Gastrocnemius medialis (tissue), 4 donors: Measurements from ENCODE around the gene BMP2K. TPM values are rescaled to one million over a fixed set of nuclear protein-coding genes. Genes with fewer than 3 reads are reported as not detected.

Source experiments
- ATAC-seq, 2 donors: fragments of 150-250 bp; one replicate each; pipeline ENCODE4 v1.9.1; 2016
- DNase-seq, 2 donors: peaks; one replicate each; pipeline ENCODE4 v3.0.0-alpha.2; 2019
- H3K27ac ChIP-seq, 4 donors: fragments of 200-600 bp; sonication (generic); 1 replicate in 1 of 4; 2 replicates in 3 of 4; pipeline ENCODE4 v1.5.1; 2016 to 2018; ENCODE audit warnings: mild to moderate bottlenecking in 2 of 4, moderate library complexity in 1 of 4
- H3K27me3 ChIP-seq, 3 donors: fragments of 200-600 bp; sonication (generic) in 2 of 3; 1 replicate in 1 of 3; 2 replicates in 2 of 3; pipeline versions ENCODE4 v1.5.1 to v1.6.0; 2016 to 2019; ENCODE audit warnings: mild to moderate bottlenecking in 1 of 3, moderate library complexity in 1 of 3
- H3K36me3 ChIP-seq, 2 donors: fragments of 200-600 bp; sonication (generic) in 1 of 2; one replicate each; pipeline ENCODE4 v1.5.1; 2017 to 2018
- H3K4me1 ChIP-seq, 2 donors: fragments of 200-600 bp; sonication (generic) in 1 of 2; one replicate each; pipeline ENCODE4 v1.5.1; 2016 to 2017; ENCODE audit warnings: mild to moderate bottlenecking in 2 of 2
- H3K4me3 ChIP-seq, 4 donors: fragments of 200-600 bp; sonication (generic) in 3 of 4; 1 replicate in 1 of 4; 2 replicates in 3 of 4; pipeline ENCODE4 v1.5.1; 2016 to 2019; ENCODE audit warnings: mild to moderate bottlenecking in 2 of 4
- H3K9me3 ChIP-seq, 3 donors: fragments of 200-600 bp; sonication (generic) in 2 of 3; 1 replicate in 1 of 3; 2 replicates in 2 of 3; pipeline ENCODE4 v1.5.1; 2016 to 2019
- CTCF ChIP-seq, 5 experiments: fragments of 450-650 bp in 3 of 5; fragments of 200-600 bp in 2 of 5; sonication (generic) in 2 of 5; IDR thresholded peaks in 4 of 5; conservative IDR thresholded peaks in 1 of 5; 1 replicate in 4 of 5; 2 replicates in 1 of 5; pipeline ENCODE4 v1.5.1; 2016 to 2019; ENCODE audit warnings: antibody characterized with exemption in 5 of 5, mild to moderate bottlenecking in 3 of 5, moderate library complexity in 3 of 5
- POLR2A ChIP-seq, 2 donors: fragments of 450-650 bp; IDR thresholded peaks; one replicate each; pipeline ENCODE4 v1.6.1; 2017; ENCODE audit warnings: antibody characterized with exemption in 2 of 2, mild to moderate bottlenecking in 2 of 2, moderate library complexity in 2 of 2
- in situ Hi-C, 4 donors: fragments of 200-750 bp; cut with MboI; loops; one replicate each; pipeline versions ENCODE4 v1.15.0 to v1.8.0; 2017; ENCODE audit warnings: low sequenced_read_pairs in 4 of 4
- intact Hi-C: fragments of 100-400 bp; cut with DNase I; formaldehyde crosslinking; loops from one replicate; pipeline ENCODE4 v1.15.1; 2023; ENCODE audit warnings: low total_unique reads
- total RNA-seq, 4 donors: library from RNA; depleted of rRNA; stranded (reverse); fragments of >200 nt; gene quantifications; one replicate each; pipeline versions ENCODE4 v1.1.0 to v1.2.3, GENCODE V29; 2016

BMP2K gene
- total RNA-seq, 4 donors from 2014 or later = 16.6 to 20.4 (median 17.2) TPM

GRCh38 chr4:78889955-78890354, 113.8 kb downstream of the BMP2K start:
- ATAC-seq (no peak), DNase-seq (no peak)
- no peaks in the 10 kb centered on the region for H3K27me3 ChIP-seq
- in situ Hi-C loops = no loop called here
- TF ChIP-seq CTCF (IDR thresholded peaks at IDR 0.05 in 4 of 5, conservative IDR thresholded peaks at IDR 0.05 in 1 of 5) (no peak), POLR2A (IDR thresholded peaks at IDR 0.05) (no peak)
- no peaks in the 10 kb centered on the region for H3K4me1 ChIP-seq
- intact Hi-C loops = no loop called here
- H3K36me3 ChIP-seq = peaks cover 0 to 37% of the 10 kb centered on the region in 2 donors
- H3K4me3 ChIP-seq = no peak overlapping the region
- no peak overlapping the region for H3K27ac ChIP-seq
- H3K9me3 ChIP-seq = no peaks in the 10 kb centered on the region

- in situ Hi-C loops = no loop called here
- H3K4me1 ChIP-seq = no peaks in the 10 kb centered on the region
- intact Hi-C loops = no loop called here
- no peak for ATAC-seq
- H3K27ac ChIP-seq = no peak overlapping the region
- DNase-seq = no peak
- no peaks in the 10 kb centered on the region for H3K9me3 ChIP-seq
- no peak overlapping the region for H3K4me3 ChIP-seq
- H3K36me3 ChIP-seq = peaks cover 0 to 5% of the 10 kb centered on the region in 2 donors
- TF ChIP-seq CTCF (IDR thresholded peaks at IDR 0.05 in 4 of 5, conservative IDR thresholded peaks at IDR 0.05 in 1 of 5) (no peak), POLR2A (IDR thresholded peaks at IDR 0.05) (no peak)
- no peaks in the 10 kb centered on the region for H3K27me3 ChIP-seq
Measured at GRCh38 chr4:78899302-78899701, 123.2 kb downstream of the BMP2K start.

- in situ Hi-C loops (no loop called here), intact Hi-C loops (no loop called here)
- Histone ChIP-seq H3K4me3 (no peak overlapping the region), H3K36me3 (no peaks in the 10 kb centered on the region), H3K9me3 (no peaks in the 10 kb centered on the region), H3K27me3 (no peaks in the 10 kb centered on the region), H3K4me1 (no peaks in the 10 kb centered on the region), H3K27ac (no peak overlapping the region)
- DNase-seq = no peak
- TF ChIP-seq POLR2A (IDR thresholded peaks at IDR 0.05) (no peak), CTCF (IDR thresholded peaks at IDR 0.05 in 4 of 5, conservative IDR thresholded peaks at IDR 0.05 in 1 of 5) (no peak)
- ATAC-seq = no peak
Measured at GRCh38 chr4:78901882-78902281, 125.7 kb downstream of the BMP2K start.

- intact Hi-C loops = no loop called here
- in situ Hi-C loops = no loop called here
- Histone ChIP-seq H3K4me3 (no peak overlapping the region), H3K36me3 (no peaks in the 10 kb centered on the region), H3K27me3 (no peaks in the 10 kb centered on the region), H3K4me1 (no peaks in the 10 kb centered on the region), H3K9me3 (no peaks in the 10 kb centered on the region), H3K27ac (no peak overlapping the region)
- TF ChIP-seq POLR2A (IDR thresholded peaks at IDR 0.05) = no peak
- no peak for TF ChIP-seq CTCF (IDR thresholded peaks at IDR 0.05 in 4 of 5, conservative IDR thresholded peaks at IDR 0.05 in 1 of 5)
- ATAC-seq (no peak), DNase-seq (no peak)
Measured at GRCh38 chr4:78902298-78902697, 126.1 kb downstream of the BMP2K start.

GRCh38 chr4:78904143-78904542, 128.0 kb downstream of the BMP2K start:
- peaks cover 0 to 5% of the 10 kb centered on the region in 2 donors for H3K4me1 ChIP-seq
- ATAC-seq (no peak), DNase-seq (no peak)
- TF ChIP-seq CTCF (IDR thresholded peaks at IDR 0.05 in 4 of 5, conservative IDR thresholded peaks at IDR 0.05 in 1 of 5) (no peak), POLR2A (IDR thresholded peaks at IDR 0.05) (no peak)
- H3K4me3 ChIP-seq = no peak overlapping the region
- H3K36me3 ChIP-seq = no peaks in the 10 kb centered on the region
- intact Hi-C loops (no loop called here), in situ Hi-C loops (no loop called here)
- H3K27ac ChIP-seq = no peak overlapping the region
- H3K9me3 ChIP-seq = no peaks in the 10 kb centered on the region
- no peaks in the 10 kb centered on the region for H3K27me3 ChIP-seq
